Aortic smooth muscle cell (primary cell): ENCODE measurements around the gene MAGED2. TPM values are rescaled to one million over a fixed set of nuclear protein-coding genes. Genes with fewer than 3 reads are reported as not detected.

Experiments used
- total RNA-seq: library from RNA; depleted of rRNA; stranded (reverse); fragments of >200 nt; gene quantifications from 2 replicates; pipeline ENCODE4 v1.2.3, GENCODE V29; 2014

MAGED2 gene
- total RNA-seq: 242 and 265 TPM in 2 replicates

GRCh38 chrX:54807524-54808108, at the start of gene MAGED2:
TSS of gene MAGED2 (plus strand) at chrX:54807745. CDS start at chrX:54809332, 1,587 bp downstream.

GRCh38 chrX:54798137-54798536, 9.4 kb upstream of the MAGED2 start, which contains the start of gene ITIH6:
TSS of gene ITIH6 (minus strand) at chrX:54798255. CDS start at chrX:54798210, 45 bp downstream.

Other genes starting within 250 kb of the MAGED2 start
- gene ITIH6, start 9.5 kb upstream of the MAGED2 start, total RNA-seq: under 0.01 TPM in 1 of 2 replicates, not detected in the other
- 5.8 and 8.1 TPM in 2 replicates for gene TRO, start 113.1 kb downstream of the MAGED2 start, total RNA-seq
- 0.19 TPM in 1 of 2 replicates, not detected in the other for gene PFKFB1, start 186.4 kb downstream of the MAGED2 start, total RNA-seq
- 4.2 and 4.8 TPM in 2 replicates for gene APEX2, start 192.6 kb downstream of the MAGED2 start, total RNA-seq
- not detected in 2 replicates for gene ALAS2, start 223.2 kb downstream of the MAGED2 start, total RNA-seq